Mesendoderm (in vitro differentiated cells): ENCODE measurements around the gene KAZN.
"Not testable (repeated sequence)": the region's sequence is repeated elsewhere in the genome, so short reads cannot be mapped to it uniquely, and the experiment has no call there.

Experiments
- DNase-seq: peaks from one replicate; pipeline ENCODE4 v3.0.0; 2013
- H2AK5ac ChIP-seq: 2 replicates; pipeline ENCODE4 v1.6.1; 2013; ENCODE audit warnings: low read length, inconsistent platforms
- H2BK120ac ChIP-seq: 2 replicates; pipeline ENCODE4 v1.6.1; 2013; ENCODE audit warnings: low read depth, mild to moderate bottlenecking, low read length, moderate library complexity, mixed read lengths
- H2BK15ac ChIP-seq: replicated peaks from 2 replicates; pipeline ENCODE4 v1.6.1; 2013; ENCODE audit warnings: low read depth, mild to moderate bottlenecking, moderate library complexity
- H2BK5ac ChIP-seq: 2 replicates; pipeline ENCODE4 v1.6.1; 2013; ENCODE audit warnings: low read length, inconsistent platforms
- H3K18ac ChIP-seq: 2 replicates; pipeline ENCODE4 v1.6.1; 2013; ENCODE audit warnings: mild to moderate bottlenecking, low read length, mixed read lengths
- H3K23ac ChIP-seq: one replicate; pipeline ENCODE4 v1.6.1; 2013; ENCODE audit warnings: low read length
- H3K27ac ChIP-seq: 2 replicates; pipeline ENCODE4 v1.5.1; 2013; ENCODE audit warnings: low read depth, mild to moderate bottlenecking, inconsistent platforms, low read length, moderate library complexity
- H3K27me3 ChIP-seq: 2 replicates; pipeline ENCODE4 v1.6.1; 2013; ENCODE audit warnings: low read length, control low read depth, mild to moderate bottlenecking, inconsistent platforms; ENCODE audit not compliant: insufficient read depth, poor library complexity
- H3K36me3 ChIP-seq: 2 replicates; pipeline ENCODE4 v1.6.1; 2013; ENCODE audit warnings: low read length, inconsistent platforms; ENCODE audit not compliant: control insufficient read depth, insufficient read depth
- H3K4ac ChIP-seq: one replicate; pipeline ENCODE4 v1.6.1; 2013; ENCODE audit warnings: low read depth, mild to moderate bottlenecking, low read length, moderate library complexity
- H3K4me1 ChIP-seq: 2 replicates; pipeline ENCODE4 v1.6.1; 2013; ENCODE audit warnings: low read depth, low read length, inconsistent platforms; ENCODE audit not compliant: control insufficient read depth
- H3K4me2 ChIP-seq: 2 replicates; pipeline ENCODE4 v1.6.1; 2013; ENCODE audit warnings: low read length
- H3K4me3 ChIP-seq: 2 replicates; pipeline ENCODE4 v1.5.1; 2013; ENCODE audit warnings: mild to moderate bottlenecking, low read length
- H3K56ac ChIP-seq: one replicate; pipeline ENCODE4 v1.6.1; 2013; ENCODE audit warnings: low read length
- H3K79me1 ChIP-seq: 2 replicates; pipeline ENCODE4 v1.6.1; 2013; ENCODE audit warnings: low read length, inconsistent platforms
- H3K79me2 ChIP-seq: 2 replicates; pipeline ENCODE4 v1.6.1; 2013; ENCODE audit warnings: mild to moderate bottlenecking, low read length; ENCODE audit not compliant: control insufficient read depth, insufficient read depth
- H3K9ac ChIP-seq: 2 replicates; pipeline ENCODE4 v1.6.1; 2013; ENCODE audit warnings: low read length, inconsistent platforms
- H4K5ac ChIP-seq: one replicate; pipeline ENCODE4 v1.6.1; 2013; ENCODE audit warnings: low read length
- H4K8ac ChIP-seq: one replicate; pipeline ENCODE4 v1.6.1; 2013; ENCODE audit warnings: low read depth, mild to moderate bottlenecking, control low read depth, low read length, moderate library complexity
- WGBS: extraction: QIAGEN DNeasy Blood & Tissue Kit; methylation state at CpG from one replicate; pipeline ENCODE4 v1.1.7; 2013; ENCODE audit warnings: low lambda C conversion rate, missing lambda C conversion rate; ENCODE audit not compliant: insufficient coverage; ENCODE audit errors: extremely low coverage; 5-methylcytosine and 5-hydroxymethylcytosine counted together

KAZN gene

GRCh38 chr1:14963791-14964710 is 365.6 kb downstream of the KAZN start:
- not testable (repeated sequence) for DNase-seq, H3K23ac ChIP-seq, H3K4me1 ChIP-seq, H3K18ac ChIP-seq, H3K79me2 ChIP-seq, H3K4ac ChIP-seq, H4K8ac ChIP-seq, H4K5ac ChIP-seq, H3K27ac ChIP-seq, H2BK15ac ChIP-seq, H3K56ac ChIP-seq, H3K9ac ChIP-seq, H3K79me1 ChIP-seq, H3K36me3 ChIP-seq, H3K4me2 ChIP-seq, H2AK5ac ChIP-seq, H2BK5ac ChIP-seq, H3K27me3 ChIP-seq, H2BK120ac ChIP-seq, H3K4me3 ChIP-seq
- WGBS = no CpG with 5 or more reads among the region's 10 CpGs

GRCh38 chr1:14964711-14965055 is 366.2 kb downstream of the KAZN start:
- no peak overlapping the region for H2AK5ac ChIP-seq
- H3K4me1 ChIP-seq = no peaks in the 10 kb centered on the region
- H2BK5ac ChIP-seq = no peak overlapping the region
- H3K56ac ChIP-seq = no peak overlapping the region
- no peak overlapping the region for H3K4me3 ChIP-seq
- H4K5ac ChIP-seq = no peak overlapping the region
- H2BK15ac ChIP-seq = no peak overlapping the region
- no peak overlapping the region for H4K8ac ChIP-seq
- peaks cover under 1% of the 10 kb centered on the region for H3K79me1 ChIP-seq
- no peak overlapping the region for H3K27ac ChIP-seq
- no peaks in the 10 kb centered on the region for H3K36me3 ChIP-seq
- no peak overlapping the region for H3K4ac ChIP-seq
- no peak overlapping the region for H2BK120ac ChIP-seq
- H3K18ac ChIP-seq = no peak overlapping the region
- no peak for DNase-seq
- H3K27me3 ChIP-seq = no peaks in the 10 kb centered on the region
- WGBS = no CpG with 5 or more reads among the region's 4 CpGs
- no peak overlapping the region for H3K23ac ChIP-seq
- H3K4me2 ChIP-seq = no peak overlapping the region
- no peak overlapping the region for H3K9ac ChIP-seq
- H3K79me2 ChIP-seq = no peaks in the 10 kb centered on the region

GRCh38 chr1:14968251-14968851 is 369.9 kb downstream of the KAZN start:
- no peak overlapping the region for H2BK120ac ChIP-seq
- no peak overlapping the region for H3K56ac ChIP-seq
- no peaks in the 10 kb centered on the region for H3K79me1 ChIP-seq
- H4K5ac ChIP-seq = no peak overlapping the region
- H3K27ac ChIP-seq = no peak overlapping the region
- H2BK15ac ChIP-seq = no peak overlapping the region
- no peak overlapping the region for H3K4me3 ChIP-seq
- no peaks in the 10 kb centered on the region for H3K36me3 ChIP-seq
- no peak overlapping the region for H3K4me2 ChIP-seq
- H3K4me1 ChIP-seq = no peaks in the 10 kb centered on the region
- H3K4ac ChIP-seq = no peak overlapping the region
- no peak overlapping the region for H2AK5ac ChIP-seq
- H4K8ac ChIP-seq = no peak overlapping the region
- H3K18ac ChIP-seq = no peak overlapping the region
- WGBS = no CpG with 5 or more reads among the region's 15 CpGs
- no peak overlapping the region for H2BK5ac ChIP-seq
- no peak overlapping the region for H3K23ac ChIP-seq
- DNase-seq = no peak
- no peaks in the 10 kb centered on the region for H3K27me3 ChIP-seq
- no peak overlapping the region for H3K9ac ChIP-seq
- H3K79me2 ChIP-seq = no peaks in the 10 kb centered on the region

- Histone ChIP-seq H3K27ac (no peak overlapping the region), H3K36me3 (no peaks in the 10 kb centered on the region), H3K4me3 (no peak overlapping the region), H2BK120ac (no peak overlapping the region), H3K56ac (no peak overlapping the region), H2BK5ac (no peak overlapping the region), H2BK15ac (no peak overlapping the region), H3K4me1 (no peaks in the 10 kb centered on the region), H2AK5ac (no peak overlapping the region), H3K4ac (no peak overlapping the region), H3K79me1 (no peaks in the 10 kb centered on the region), H3K27me3 (no peaks in the 10 kb centered on the region), H3K4me2 (no peak overlapping the region), H4K8ac (no peak overlapping the region), H3K79me2 (no peaks in the 10 kb centered on the region), H3K23ac (no peak overlapping the region), H4K5ac (no peak overlapping the region), H3K9ac (no peak overlapping the region), H3K18ac (no peak overlapping the region)
- WGBS = no CpG with 5 or more reads among the region's 7 CpGs
- DNase-seq = no peak
Measured at GRCh38 chr1:14969006-14969405, 370.5 kb downstream of the KAZN start.

GRCh38 chr1:14970115-14970798 is 371.8 kb downstream of the KAZN start:
- no peak overlapping the region for H2AK5ac ChIP-seq
- no peak overlapping the region for H3K9ac ChIP-seq
- no peak overlapping the region for H3K27ac ChIP-seq
- no peaks in the 10 kb centered on the region for H3K36me3 ChIP-seq
- no peak overlapping the region for H3K23ac ChIP-seq
- H2BK15ac ChIP-seq = no peak overlapping the region
- H3K4me2 ChIP-seq = no peak overlapping the region
- peak; percentile 86 for DNase-seq
- no peaks in the 10 kb centered on the region for H3K4me1 ChIP-seq
- H4K5ac ChIP-seq = no peak overlapping the region
- H3K4ac ChIP-seq = no peak overlapping the region
- no peaks in the 10 kb centered on the region for H3K27me3 ChIP-seq
- no CpG with 5 or more reads among the region's 16 CpGs for WGBS
- no peaks in the 10 kb centered on the region for H3K79me2 ChIP-seq
- H3K56ac ChIP-seq = no peak overlapping the region
- H2BK5ac ChIP-seq = no peak overlapping the region
- H2BK120ac ChIP-seq = no peak overlapping the region
- H3K18ac ChIP-seq = no peak overlapping the region
- H4K8ac ChIP-seq = no peak overlapping the region
- no peaks in the 10 kb centered on the region for H3K79me1 ChIP-seq
- no peak overlapping the region for H3K4me3 ChIP-seq
